Epidermal melanocyte (primary cell): ENCODE data around the gene HAP1.
"Not testable (repeated sequence)": the region's sequence is repeated elsewhere in the genome, so short reads cannot be mapped to it uniquely, and the experiment has no call there.

ENCODE experiments used
- DNase-seq: peaks from one replicate; pipeline ENCODE4 v3.0.0; 2011; ENCODE audit warnings: low spot score; ENCODE audit not compliant: insufficient read length

The HAP1 gene

GRCh38 chr17:41725134-41725533, 9.3 kb downstream of the HAP1 start:
- no peak for DNase-seq

- DNase-seq, result no peak
Measured at GRCh38 chr17:41724476-41725050, 9.9 kb downstream of the HAP1 start.

GRCh38 chr17:41723801-41724475, 10.5 kb downstream of the HAP1 start:
- DNase-seq, result no peak

DNA sequence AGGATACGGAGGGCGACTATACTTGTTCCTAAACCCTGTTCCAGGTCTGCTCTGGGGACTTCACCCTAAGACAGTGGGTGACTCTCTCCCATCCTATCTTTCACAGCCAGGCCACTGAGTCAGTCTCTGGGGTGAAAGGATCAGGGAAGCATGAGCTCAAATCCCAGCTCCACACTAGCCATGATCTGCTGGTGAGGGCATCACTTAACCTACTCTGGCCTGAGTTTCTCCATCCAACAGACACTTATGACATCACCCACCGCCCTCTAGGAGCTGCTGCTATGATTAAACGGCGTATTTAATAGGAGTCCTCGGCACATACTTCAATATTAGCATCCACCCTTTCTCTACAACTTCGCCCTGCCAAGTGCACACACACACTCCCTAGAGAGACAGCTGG, 12.2 kb downstream of the HAP1 start:
- no peak for DNase-seq

DNA sequence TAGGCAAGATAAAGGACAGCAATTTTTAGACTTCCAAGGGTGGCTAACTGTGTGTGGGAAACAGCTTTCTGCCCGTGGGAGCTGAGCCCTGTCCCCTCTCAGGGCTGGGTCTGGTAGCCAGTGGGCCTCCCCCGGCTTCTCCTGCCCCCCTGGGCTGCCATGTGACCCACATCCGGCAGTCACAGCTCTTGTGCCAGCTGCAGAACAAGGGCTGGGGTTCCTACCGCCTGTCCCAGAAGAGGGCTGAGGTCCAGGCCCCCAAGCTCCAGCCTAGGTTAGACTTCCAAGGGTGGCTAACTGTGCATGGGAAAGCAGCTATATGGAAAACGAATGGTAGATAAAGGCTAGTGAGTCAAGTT, 16.2 kb downstream of the HAP1 start:
- no peak for DNase-seq

DNA sequence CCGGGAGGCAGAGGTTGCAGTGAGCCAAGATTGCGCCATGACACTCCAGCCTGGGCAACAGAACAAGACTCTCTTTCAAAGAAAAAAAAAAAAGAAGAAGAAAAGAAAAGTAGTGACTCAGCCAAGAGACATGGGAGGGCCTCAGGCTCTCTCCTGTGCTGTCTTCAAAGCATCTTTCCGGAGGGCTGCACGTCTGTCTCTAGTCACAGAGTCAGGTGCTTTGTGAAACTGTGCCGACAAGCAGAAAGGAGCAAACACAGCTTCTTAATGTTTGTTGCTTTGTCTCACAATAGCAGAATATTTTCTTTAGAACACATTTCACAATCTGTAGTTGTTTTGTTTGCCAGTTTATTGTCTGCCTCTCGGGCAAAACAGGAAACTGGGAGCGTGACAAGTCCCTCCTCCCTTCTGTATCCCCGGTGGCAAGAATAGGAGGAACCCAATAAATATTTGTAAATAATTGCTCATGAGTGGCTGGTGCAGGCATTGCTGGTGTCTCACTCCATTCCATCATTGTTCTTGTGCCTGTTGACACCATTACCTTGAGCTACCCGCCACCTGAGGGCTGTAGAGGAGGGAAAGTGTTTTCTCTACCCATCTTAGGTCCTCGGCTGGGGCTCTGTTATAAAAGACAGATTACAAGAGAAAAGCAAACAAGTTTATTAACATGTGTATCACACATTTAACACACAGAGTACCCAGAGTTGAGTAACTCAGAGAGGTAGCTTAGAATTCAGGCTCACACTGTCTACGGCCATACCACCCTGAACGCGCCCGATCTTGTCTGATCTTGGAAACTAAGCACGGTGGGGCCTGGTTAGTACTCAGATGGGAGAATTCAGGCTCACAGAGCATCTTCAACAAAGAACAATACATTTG, 16.8 kb downstream of the HAP1 start:
- DNase-seq, result peak; percentile 71

DNA sequence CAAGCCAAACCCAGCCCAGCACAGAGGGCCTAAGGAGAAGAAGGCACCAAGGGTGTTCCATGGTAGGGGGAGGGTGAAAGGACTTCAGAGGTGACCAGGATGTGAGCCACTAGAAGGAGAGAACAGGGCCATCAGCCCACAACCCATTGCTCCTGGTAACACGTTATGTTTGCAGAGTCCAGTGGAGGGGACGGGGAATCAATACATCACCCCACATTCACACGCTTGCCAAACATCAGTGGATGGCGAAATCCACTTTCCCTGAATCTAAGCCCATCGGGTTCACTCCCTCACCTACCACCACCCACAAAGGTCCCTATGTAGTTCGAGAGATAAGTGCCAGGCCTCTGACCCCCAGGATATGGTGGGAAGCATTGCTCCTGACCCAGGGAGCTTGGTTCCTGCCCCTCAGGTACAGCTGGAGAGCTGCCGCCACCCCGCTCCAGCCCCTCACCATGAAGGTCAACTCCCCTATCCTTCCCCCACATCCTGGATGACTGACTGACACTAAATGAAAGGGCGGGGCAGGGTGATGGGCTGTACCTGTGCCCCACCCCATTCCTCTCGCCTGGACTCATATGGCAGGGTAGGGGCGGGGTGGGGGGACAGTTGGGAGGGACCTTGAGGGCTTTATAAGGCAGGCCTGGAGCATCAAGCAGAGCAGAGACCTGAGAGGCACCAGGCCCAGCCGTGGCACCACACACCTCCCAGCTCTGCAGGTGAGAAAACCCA, 22.6 kb downstream of the HAP1 start, which contains the start of gene GAST:
Gene GAST, plus strand, starts transcription at position 663 of the 732 bp plus-strand sequence. CDS start 3,106 bp downstream, outside the sequence.
- peak; percentile 7 for DNase-seq

GRCh38 chr17:41710472-41711090, 23.9 kb downstream of the HAP1 start:
- peak; percentile 16 for DNase-seq

DNA sequence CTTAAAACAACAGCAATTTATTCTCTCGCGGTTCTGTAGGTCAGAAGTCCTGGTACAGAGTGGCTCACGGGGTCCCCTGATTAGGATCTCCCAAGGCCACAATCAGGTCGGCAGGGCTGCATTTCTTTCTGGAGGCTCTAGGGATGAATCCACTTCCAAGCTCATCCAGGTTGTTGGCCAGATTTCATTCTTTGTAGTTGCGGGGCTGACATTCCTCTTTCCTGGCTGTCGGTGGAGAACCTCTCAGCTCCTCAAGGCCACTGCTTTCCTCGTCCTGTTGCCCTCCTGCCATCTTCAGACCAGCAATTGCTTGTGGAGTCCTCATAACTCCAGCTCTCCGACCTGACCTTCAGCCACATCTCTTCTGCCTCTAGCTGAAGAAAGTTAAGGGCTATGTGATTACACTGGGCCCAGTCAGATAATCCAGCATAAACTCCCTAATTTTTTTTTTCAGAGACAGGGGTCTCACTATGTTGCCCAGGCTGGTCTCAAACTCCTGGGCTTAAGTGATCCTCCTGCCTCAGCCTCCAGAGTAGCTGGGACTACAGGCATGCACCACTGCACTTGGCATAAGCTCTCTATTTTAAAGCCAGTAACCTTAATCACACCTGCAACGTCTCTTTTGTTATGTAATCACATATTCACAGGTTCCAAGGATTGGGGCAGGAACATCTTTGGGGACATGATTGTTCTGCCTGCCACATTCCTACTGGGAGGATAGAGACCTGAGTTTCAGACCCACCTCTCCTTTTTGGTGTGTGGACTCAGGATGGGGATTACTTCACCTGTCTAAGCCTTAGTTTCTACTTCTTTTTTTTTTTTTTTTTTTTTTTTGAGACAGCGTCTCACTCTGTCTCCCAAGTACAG, 26.4 kb downstream of the HAP1 start:
- DNase-seq, result no peak

DNA sequence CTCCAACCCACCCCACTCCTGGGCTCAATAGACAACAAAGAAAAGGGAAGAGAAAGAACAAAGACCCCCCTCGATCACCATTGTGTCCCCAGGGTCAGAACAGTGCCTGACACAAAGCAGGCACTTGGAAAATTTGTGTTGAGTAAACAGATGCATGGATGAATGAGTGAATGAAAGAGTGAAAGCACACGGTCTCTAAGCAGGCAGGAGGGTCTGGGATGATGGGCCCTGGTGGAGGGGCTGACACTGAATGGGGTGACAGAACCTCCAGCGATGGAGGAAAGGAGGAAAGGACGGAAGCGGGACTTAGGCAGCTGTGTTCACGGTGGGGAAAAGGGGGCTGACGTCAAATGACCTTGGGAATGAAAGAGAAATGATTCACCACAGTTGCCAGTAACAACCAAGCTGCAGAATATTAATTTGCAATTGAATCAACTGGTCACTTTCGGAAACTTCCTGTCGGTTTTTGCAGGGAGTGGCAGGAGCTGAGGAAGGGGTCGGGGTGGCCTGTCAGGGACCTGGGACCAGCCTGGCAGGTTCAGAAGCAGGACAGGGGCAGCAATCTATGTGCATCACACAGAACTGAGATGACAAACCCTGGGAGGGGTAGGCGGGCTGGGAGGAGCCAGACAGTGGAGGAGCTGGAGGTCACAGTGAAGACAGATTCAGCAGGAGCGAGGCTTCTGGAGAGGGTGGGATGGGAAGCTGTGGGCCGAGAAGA, 29.0 kb downstream of the HAP1 start:
- DNase-seq, result peak; percentile 14

DNA sequence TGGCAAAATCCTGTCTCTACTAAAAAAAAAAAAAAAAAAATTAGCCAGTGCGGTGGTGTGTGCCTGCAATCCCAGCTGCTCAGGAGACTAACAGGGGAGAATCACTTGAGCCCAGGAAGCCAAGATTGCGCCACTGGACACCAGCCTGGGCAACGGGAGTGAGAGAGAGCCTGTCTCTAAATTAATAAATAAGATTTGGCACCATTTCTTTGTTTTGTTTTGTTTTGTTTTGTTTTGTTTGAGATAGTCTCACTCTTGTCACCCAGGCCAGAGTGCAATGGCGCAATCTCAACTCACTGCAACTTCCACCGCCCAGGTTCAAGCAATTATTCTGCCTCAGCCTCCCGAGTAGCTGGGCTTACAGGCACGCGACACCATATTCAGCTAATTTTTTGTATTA, 31.7 kb downstream of the HAP1 start:
- DNase-seq, result no peak

- DNase-seq, result not testable (repeated sequence)
Measured at GRCh38 chr17:41700843-41701242, 33.6 kb downstream of the HAP1 start.

GRCh38 chr17:41697122-41697962, 37.1 kb downstream of the HAP1 start:
- peak; percentile 57 for DNase-seq

GRCh38 chr17:41695954-41696757, 38.3 kb downstream of the HAP1 start:
- peak; percentile 85 for DNase-seq

GRCh38 chr17:41695134-41695661, 39.2 kb downstream of the HAP1 start:
- DNase-seq, result no peak

DNA sequence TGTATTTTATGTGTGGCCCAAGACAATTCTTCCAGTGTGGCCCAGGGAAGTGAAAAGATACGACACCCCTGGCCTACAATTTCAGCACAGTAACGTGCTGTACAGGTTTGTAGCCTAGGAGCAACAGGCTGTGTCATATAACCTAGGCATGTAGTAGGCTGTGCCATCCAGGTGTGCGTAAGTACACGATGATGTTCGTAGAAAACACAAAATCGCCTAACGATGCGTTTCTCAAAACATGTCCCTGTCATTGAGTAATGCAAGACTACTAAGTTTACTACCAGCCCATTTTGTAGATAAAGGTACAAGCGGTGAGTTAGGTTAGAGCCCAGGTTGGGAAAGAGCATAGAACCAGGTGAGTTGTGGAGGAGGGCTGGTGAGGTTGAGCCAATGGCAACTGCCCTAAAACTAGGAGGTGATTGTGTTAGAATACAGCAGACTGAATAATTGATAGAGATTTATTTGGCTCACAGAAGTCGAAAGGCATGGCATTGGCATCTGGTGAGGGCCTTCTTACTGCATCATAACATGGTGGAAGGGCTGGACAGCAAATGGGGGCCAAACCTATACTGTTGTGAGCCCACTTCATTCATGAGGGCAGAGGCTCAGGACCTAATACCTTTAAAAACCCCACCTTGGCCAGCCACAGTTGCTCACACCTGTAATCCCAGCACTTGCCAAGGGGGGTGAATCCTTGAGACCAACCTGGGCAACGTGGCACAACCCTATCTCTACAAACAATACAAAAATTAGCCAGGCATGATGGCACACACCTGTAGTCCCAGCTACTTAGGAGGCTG, 41.5 kb downstream of the HAP1 start:
- DNase-seq, result no peak
